GM19099 (cell line): Measurements from ENCODE around the gene AP5S1.

Experiments used
- POLR2A ChIP-seq: IDR thresholded peaks from 3 replicates; pipeline ENCODE4 v1.6.1; 2011; ENCODE audit warnings: low read depth; ENCODE audit not compliant: insufficient read length; ENCODE audit errors: extremely low read depth

Gene AP5S1

DNA sequence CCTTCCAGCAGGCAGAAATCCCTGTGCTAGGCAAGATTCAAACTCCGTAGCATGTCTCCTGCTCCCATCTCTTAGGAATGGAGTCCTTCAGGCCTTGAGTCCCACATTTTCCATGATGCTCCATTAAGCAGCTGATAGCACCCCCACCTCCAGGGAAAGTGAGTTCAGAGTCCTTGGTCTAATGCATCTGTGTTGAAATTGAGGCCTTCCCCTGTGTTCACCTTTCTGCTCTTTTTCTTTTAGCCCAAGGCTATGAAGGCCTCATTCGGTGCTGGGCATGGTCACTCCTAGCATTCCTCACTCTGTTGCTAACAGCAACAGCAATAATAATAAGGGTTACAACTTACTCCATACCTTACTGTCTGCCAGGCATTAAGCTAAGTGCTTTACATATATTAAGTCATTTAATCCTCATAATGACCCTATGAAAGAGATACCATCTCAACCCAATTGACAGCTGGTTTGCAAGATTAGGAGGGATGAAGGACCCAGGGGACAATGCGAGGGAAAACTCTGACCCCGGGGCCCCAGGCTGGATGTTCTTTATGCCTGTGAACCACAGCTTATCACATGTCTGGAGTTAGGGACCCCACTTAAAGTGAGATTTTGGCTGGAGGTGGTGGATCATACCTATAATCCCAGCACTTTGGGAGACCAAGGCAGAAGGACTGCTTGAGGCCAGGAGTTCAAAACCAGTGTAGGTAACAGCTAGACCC is 51.4 kb downstream of the AP5S1 start:
- TF ChIP-seq POLR2A, result no peak

DNA sequence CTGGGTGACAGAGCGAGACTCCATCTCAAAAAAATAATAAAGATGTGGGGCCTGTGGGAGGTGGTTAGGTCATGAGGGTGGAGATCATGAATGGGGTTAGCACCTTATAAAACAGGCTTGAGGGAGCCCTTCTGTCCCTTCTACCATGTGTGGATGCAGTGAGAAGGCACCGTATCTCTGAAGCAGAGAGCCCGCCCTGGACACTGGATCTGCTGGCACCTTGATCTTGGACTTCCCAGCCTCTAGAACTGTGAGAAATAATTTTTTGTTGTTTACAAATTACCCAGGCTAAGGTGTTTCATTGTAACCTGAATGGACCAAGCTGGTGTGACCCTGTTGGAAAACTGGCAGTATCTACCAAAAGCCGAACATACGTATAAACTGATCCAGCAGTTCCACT is 53.2 kb downstream of the AP5S1 start:
- no peak for TF ChIP-seq POLR2A

DNA sequence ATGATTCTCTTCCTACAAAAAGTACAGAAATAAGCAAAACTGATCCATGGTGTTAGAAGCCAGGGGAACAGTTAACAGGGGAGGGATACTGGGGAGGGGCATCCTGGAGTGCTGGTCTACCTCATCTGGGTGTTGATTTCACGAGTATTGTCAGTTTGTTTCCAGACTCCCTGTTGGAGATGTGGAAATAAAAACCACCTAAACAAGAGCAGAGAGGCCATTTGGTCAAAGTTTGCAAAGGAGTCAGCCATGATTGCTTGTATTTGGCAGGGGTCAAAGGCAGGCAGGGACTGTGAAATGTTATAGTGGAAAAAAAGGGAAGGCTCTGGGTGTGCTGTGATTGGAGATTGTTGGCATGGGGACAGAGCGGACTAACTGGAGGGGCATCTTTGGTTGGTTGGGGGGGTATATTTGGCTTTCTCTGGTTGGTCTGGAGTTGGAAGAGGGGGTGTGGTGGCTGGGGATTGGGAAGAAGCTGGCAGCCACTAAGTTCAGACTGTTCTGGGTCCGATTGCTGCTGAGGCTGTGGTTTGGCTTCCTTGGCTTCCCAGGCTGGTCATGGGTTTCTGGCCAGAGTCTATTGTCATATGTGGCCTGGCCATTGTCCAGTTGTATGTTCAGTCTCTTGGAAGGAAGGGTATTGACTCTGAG is 54.0 kb downstream of the AP5S1 start:
- TF ChIP-seq POLR2A, result no peak

DNA sequence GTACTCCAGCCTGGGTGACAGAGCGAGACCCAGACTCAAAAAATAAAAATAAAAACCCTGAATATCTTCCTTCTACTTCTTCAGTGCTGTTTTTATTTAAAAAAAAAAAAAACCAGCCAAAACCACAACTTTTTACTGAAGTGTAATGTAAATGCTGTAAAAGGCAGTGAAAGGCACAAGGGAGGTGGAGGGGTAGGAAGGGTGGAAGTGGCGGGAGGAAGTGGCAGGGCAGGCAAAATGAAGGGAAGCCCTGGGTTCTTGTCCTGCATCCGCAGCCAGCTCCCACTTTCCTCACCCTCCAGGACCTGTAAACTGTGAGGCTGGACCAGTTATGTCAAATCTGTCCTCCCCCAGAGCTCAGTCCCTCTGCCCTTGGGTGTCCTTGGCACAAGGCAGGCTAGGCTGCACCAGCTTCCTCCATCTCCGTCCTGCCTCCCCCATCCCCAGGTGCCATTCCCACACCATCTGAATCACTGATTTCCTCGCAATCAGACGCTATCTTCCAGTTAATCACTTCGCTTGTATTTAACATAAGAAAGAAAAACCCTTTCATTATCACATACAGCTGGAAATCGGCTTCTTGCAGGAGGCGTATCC is 55.1 kb downstream of the AP5S1 start:
- TF ChIP-seq POLR2A, result no peak

DNA sequence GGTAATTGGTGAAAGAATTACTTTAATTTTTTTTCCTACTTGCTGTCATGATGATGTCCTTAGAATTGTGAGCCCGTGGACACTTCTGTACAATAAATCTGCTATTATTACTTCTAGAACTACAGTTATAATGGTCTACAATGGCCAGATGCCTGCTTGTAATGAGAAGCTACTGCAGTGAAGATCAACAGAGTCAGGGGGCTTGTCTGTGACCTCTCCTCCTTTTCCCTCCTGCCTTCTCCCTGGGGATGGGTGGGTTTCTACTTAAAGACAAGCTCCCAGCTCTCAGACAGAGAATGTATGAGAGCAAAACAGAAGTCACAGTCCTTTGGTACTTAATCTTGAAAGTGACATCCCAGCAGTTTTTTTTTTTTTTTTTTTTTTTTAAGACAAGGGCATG is 55.7 kb downstream of the AP5S1 start:
- TF ChIP-seq POLR2A, result no peak

DNA sequence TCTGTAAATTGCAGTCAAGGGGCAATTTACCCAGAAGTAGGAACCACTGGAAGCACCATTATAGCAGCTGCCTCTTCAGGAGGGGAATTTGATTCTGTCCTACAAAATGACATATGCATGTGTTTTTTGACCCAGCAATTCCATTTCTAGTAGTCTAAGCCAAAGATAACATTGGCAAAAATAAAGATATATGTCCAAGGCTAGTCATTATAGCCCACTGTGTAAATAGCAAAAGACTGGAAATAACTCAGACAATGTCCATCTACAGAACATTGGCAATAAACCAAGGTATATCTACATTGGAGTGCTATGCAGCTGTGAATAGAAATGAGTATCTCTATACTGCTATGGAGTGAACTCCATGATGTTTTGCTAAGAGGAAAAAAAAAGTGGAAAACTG is 56.3 kb downstream of the AP5S1 start:
- no peak for TF ChIP-seq POLR2A
